H1 (cell line): Measurements from ENCODE around the gene TTC31. TPM values are rescaled to one million over a fixed set of nuclear protein-coding genes. Genes with fewer than 3 reads are reported as not detected.
A peak's percentile ranks its signal among the peaks of the same experiment; 100 is the strongest.

Experiments
- E2F6 ChIP-seq: IDR thresholded peaks from 2 replicates; pipeline ENCODE4 v1.6.1; 2012; ENCODE audit warnings: inconsistent platforms
- polyA plus RNA-seq, 7 experiments: library from polyadenylated mRNA; depleted of rRNA in 3 of 7; stranded (reverse) in 5 of 7; unstranded in 2 of 7; fragments of >200 nt in 5 of 7; fragments of 200-250 nt in 2 of 7; gene quantifications; 1 replicate in 5 of 7; 2 replicates in 1 of 7; 4 replicates in 1 of 7; pipeline versions ENCODE4 v1.2.1 to v1.2.3, GENCODE V29; 2011 to 2013; ENCODE audit warnings: missing spikeins in 2 of 7, mixed read lengths in 2 of 7
- total RNA-seq: library from RNA; stranded (reverse); fragmentation: NEBNext Ultra II Directional; extraction: Animal tissue kit (Norgen Biotek cat#: 25700); gene quantifications from 2 replicates; pipeline ENCODE4 v1.2.1, GENCODE V29; 2021

Gene TTC31
- total and polyA plus RNA-seq, 2 of the 8 experiments (the other 6 are each of a cell fraction or from before 2014, with no cell fraction given): 28.8 to 29.9 TPM

- peak; percentile 24; the same call in 1 of the 2 replicates for TF ChIP-seq E2F6
These were observed 30.9 kb downstream of the TTC31 start (continued) for GRCh38 chr2:74513605-74514367.
